HepG2 (cell line): ENCODE data around the gene CD9. TPM values are rescaled to one million over a fixed set of nuclear protein-coding genes. Genes with fewer than 3 reads are reported as not detected.

Experiments used
- FOSL2 ChIP-seq: sonication (generic); formaldehyde crosslinking; IDR thresholded peaks from 2 replicates; pipeline ENCODE4 v1.4.0; 2020; ENCODE audit warnings: missing genetic modification reagents
- GFI1 ChIP-seq: sonication (generic); formaldehyde crosslinking; IDR thresholded peaks from 2 replicates; pipeline ENCODE4 v1.5.0; 2020; ENCODE audit warnings: missing genetic modification reagents, mild to moderate bottlenecking, borderline replicate concordance
- GTF3A ChIP-seq: sonication (generic); formaldehyde crosslinking; conservative IDR thresholded peaks from 2 replicates; pipeline ENCODE4 v1.4.0; 2020; ENCODE audit warnings: mild to moderate bottlenecking, missing genetic modification reagents
- KDM5A ChIP-seq: fragments of 200-600 bp; sonication (generic); IDR thresholded peaks from 2 replicates; pipeline ENCODE4 v1.7.0; 2018; ENCODE audit warnings: antibody characterized with exemption, mild to moderate bottlenecking, low read length, borderline replicate concordance
- KLF11 ChIP-seq: IDR thresholded peaks from 2 replicates; pipeline ENCODE4 v1.6.1; 2016; ENCODE audit warnings: missing compliant biosample characterization
- NFIB ChIP-seq: sonication (generic); formaldehyde crosslinking; IDR thresholded peaks from 2 replicates; pipeline ENCODE4 v1.9.0; 2021; ENCODE audit warnings: missing genetic modification reagents, mild to moderate bottlenecking, borderline replicate concordance
- PHF21A ChIP-seq: sonication (generic); formaldehyde crosslinking; IDR thresholded peaks from 2 replicates; pipeline ENCODE4 v1.5.0; 2020; ENCODE audit warnings: mild to moderate bottlenecking, missing genetic modification reagents
- PLRG1 ChIP-seq: fragments of 450-650 bp; conservative IDR thresholded peaks from 2 replicates; pipeline ENCODE4 v1.6.1; 2016
- PTBP1 ChIP-seq: fragments of 200-400 bp; formaldehyde crosslinking; IDR thresholded peaks from 2 replicates; pipeline ENCODE4 v1.6.1; 2018; ENCODE audit warnings: low read length, low read depth; ENCODE audit not compliant: poor library complexity, severe bottlenecking
- RCOR2 ChIP-seq: IDR thresholded peaks from 2 replicates; pipeline ENCODE4 v1.6.1; 2016; ENCODE audit warnings: missing biosample characterization, missing genetic modification reagents
- REL ChIP-seq: sonication (generic); formaldehyde crosslinking; conservative IDR thresholded peaks from 2 replicates; pipeline ENCODE4 v1.8.0; 2022; ENCODE audit warnings: mild to moderate bottlenecking, missing genetic modification reagents, moderate library complexity
- SATB2 ChIP-seq: sonication (generic); formaldehyde crosslinking; IDR thresholded peaks from 2 replicates; pipeline ENCODE4 v1.5.0; 2020; ENCODE audit warnings: missing genetic modification reagents
- ZNF282 ChIP-seq: fragments of 450-650 bp; IDR thresholded peaks from 2 replicates; pipeline ENCODE4 v1.6.1; 2018; ENCODE audit not compliant: partially characterized antibody
- ZNF382 ChIP-seq: sonication (generic); formaldehyde crosslinking; IDR thresholded peaks from 2 replicates; pipeline ENCODE4 v1.5.0; 2020; ENCODE audit warnings: missing genetic modification reagents, mild to moderate bottlenecking, borderline replicate concordance
- ZNF460 ChIP-seq: sonication (generic); formaldehyde crosslinking; IDR thresholded peaks from 2 replicates; pipeline ENCODE4 v1.5.1; 2020; ENCODE audit warnings: missing genetic modification reagents, mild to moderate bottlenecking, borderline replicate concordance
- ZNF652 ChIP-seq: IDR thresholded peaks from 2 replicates; pipeline ENCODE4 v1.6.1; 2016; ENCODE audit warnings: low read depth, borderline replicate concordance
- polyA plus RNA-seq, 8 experiments: library from polyadenylated mRNA; depleted of rRNA in 3 of 8; stranded (reverse) in 7 of 8; unstranded in 1 of 8; fragments of >200 nt; fragmentation: Illumina TruSeq in 4 of 8; extraction: Trizol in 4 of 8; gene quantifications; 2 replicates each; pipeline versions ENCODE4 v1.2.1 to v1.2.3, GENCODE V29; 2011 to 2016; ENCODE audit warnings: low read depth in 4 of 8, missing spikeins in 1 of 8, mixed read lengths in 1 of 8; ENCODE audit not compliant: insufficient read depth in 1 of 8
- total RNA-seq, 5 experiments: library from RNA; depleted of rRNA; stranded (reverse); fragments of >200 nt; fragmentation: Illumina TruSeq; extraction: Trizol; gene quantifications; 2 replicates each; pipeline ENCODE4 v1.2.3, GENCODE V29; 2016; ENCODE audit warnings: low read depth in 1 of 5
- TF ChIP-seq, protein P1 (sequence below): sonication (generic); formaldehyde crosslinking; IDR thresholded peaks from 2 replicates; pipeline ENCODE4 v1.4.0; 2020; ENCODE audit warnings: missing genetic modification reagents
- TF ChIP-seq, protein P2 (sequence below): sonication (generic); formaldehyde crosslinking; IDR thresholded peaks from 2 replicates; pipeline ENCODE4 v1.5.0; 2020; ENCODE audit warnings: mild to moderate bottlenecking, missing genetic modification reagents
- TF ChIP-seq, protein P3 (sequence below): sonication (generic); formaldehyde crosslinking; IDR thresholded peaks from 2 replicates; pipeline ENCODE4 v1.8.1; 2023; ENCODE audit warnings: missing genetic modification reagents, inconsistent platforms, borderline replicate concordance
- TF ChIP-seq, protein P4 (sequence below): sonication (generic); formaldehyde crosslinking; IDR thresholded peaks from 2 replicates; pipeline ENCODE4 v1.4.0; 2020; ENCODE audit warnings: missing genetic modification reagents
- TF ChIP-seq, protein P5 (sequence below): sonication (generic); formaldehyde crosslinking; IDR thresholded peaks from 2 replicates; pipeline ENCODE4 v1.4.0; 2020; ENCODE audit warnings: missing genetic modification reagents
- TF ChIP-seq, protein P6 (sequence below): fragments of 450-650 bp; IDR thresholded peaks from 2 replicates; pipeline ENCODE4 v1.6.1; 2017

Gene CD9
- total and polyA plus RNA-seq, 2 of the 13 experiments (the other 11 are each of a cell fraction or from before 2014, with no cell fraction given) = 5.8 to 38.3 TPM

DNA sequence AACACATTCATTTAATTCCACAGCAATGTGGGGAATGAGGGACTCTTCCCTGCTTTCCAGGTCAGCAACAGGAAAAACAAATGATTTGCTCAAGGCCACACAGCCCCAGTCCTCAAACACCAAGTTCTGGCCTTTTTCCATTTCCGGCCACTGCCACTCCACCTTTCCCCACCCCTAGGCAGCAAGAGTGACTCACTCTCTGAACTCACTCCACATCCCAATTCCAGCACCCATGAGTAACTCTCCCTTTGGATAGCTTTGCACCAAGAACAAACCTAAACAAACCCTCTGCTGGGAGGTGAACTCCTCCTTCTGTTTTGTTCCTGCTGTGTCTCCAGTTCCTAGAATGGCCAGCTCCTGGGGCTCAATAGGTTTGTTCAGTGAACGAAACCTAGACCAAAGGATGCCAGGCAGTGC is 79.9 kb downstream of the CD9 start (continued):
- no peak for TF ChIP-seq ZNF282
- TF ChIP-seq PHF21A (CRISPR knock-in tag) = no peak
- TF ChIP-seq, protein P1, sequence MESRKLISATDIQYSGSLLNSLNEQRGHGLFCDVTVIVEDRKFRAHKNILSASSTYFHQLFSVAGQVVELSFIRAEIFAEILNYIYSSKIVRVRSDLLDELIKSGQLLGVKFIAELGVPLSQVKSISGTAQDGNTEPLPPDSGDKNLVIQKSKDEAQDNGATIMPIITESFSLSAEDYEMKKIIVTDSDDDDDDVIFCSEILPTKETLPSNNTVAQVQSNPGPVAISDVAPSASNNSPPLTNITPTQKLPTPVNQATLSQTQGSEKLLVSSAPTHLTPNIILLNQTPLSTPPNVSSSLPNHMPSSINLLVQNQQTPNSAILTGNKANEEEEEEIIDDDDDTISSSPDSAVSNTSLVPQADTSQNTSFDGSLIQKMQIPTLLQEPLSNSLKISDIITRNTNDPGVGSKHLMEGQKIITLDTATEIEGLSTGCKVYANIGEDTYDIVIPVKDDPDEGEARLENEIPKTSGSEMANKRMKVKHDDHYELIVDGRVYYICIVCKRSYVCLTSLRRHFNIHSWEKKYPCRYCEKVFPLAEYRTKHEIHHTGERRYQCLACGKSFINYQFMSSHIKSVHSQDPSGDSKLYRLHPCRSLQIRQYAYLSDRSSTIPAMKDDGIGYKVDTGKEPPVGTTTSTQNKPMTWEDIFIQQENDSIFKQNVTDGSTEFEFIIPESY (CRISPR knock-in tag) = no peak
- no peak for TF ChIP-seq REL (CRISPR knock-in tag)
- no peak for TF ChIP-seq GFI1 (CRISPR knock-in tag)
- TF ChIP-seq, protein P2, sequence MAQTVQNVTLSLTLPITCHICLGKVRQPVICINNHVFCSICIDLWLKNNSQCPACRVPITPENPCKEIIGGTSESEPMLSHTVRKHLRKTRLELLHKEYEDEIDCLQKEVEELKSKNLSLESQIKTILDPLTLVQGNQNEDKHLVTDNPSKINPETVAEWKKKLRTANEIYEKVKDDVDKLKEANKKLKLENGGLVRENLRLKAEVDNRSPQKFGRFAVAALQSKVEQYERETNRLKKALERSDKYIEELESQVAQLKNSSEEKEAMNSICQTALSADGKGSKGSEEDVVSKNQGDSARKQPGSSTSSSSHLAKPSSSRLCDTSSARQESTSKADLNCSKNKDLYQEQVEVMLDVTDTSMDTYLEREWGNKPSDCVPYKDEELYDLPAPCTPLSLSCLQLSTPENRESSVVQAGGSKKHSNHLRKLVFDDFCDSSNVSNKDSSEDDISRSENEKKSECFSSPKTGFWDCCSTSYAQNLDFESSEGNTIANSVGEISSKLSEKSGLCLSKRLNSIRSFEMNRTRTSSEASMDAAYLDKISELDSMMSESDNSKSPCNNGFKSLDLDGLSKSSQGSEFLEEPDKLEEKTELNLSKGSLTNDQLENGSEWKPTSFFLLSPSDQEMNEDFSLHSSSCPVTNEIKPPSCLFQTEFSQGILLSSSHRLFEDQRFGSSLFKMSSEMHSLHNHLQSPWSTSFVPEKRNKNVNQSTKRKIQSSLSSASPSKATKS (CRISPR knock-in tag) = no peak
- no peak for TF ChIP-seq PTBP1
- TF ChIP-seq, protein P3, sequence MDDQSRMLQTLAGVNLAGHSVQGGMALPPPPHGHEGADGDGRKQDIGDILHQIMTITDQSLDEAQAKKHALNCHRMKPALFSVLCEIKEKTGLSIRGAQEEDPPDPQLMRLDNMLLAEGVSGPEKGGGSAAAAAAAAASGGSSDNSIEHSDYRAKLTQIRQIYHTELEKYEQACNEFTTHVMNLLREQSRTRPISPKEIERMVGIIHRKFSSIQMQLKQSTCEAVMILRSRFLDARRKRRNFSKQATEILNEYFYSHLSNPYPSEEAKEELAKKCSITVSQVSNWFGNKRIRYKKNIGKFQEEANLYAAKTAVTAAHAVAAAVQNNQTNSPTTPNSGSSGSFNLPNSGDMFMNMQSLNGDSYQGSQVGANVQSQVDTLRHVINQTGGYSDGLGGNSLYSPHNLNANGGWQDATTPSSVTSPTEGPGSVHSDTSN = no peak
- peak; percentile 98 for TF ChIP-seq FOSL2 (CRISPR knock-in tag)
- TF ChIP-seq PLRG1 = no peak
- no peak for TF ChIP-seq ZNF460 (CRISPR knock-in tag)
- no peak for TF ChIP-seq ZNF652 (CRISPR knock-in tag)
- TF ChIP-seq RCOR2 (CRISPR knock-in tag) = no peak; the same call in 1 of the 2 replicates
- TF ChIP-seq KLF11 (CRISPR knock-in tag) = no peak
- TF ChIP-seq NFIB (CRISPR knock-in tag) = no peak
- no peak for TF ChIP-seq SATB2 (CRISPR knock-in tag)
- TF ChIP-seq, protein P4, sequence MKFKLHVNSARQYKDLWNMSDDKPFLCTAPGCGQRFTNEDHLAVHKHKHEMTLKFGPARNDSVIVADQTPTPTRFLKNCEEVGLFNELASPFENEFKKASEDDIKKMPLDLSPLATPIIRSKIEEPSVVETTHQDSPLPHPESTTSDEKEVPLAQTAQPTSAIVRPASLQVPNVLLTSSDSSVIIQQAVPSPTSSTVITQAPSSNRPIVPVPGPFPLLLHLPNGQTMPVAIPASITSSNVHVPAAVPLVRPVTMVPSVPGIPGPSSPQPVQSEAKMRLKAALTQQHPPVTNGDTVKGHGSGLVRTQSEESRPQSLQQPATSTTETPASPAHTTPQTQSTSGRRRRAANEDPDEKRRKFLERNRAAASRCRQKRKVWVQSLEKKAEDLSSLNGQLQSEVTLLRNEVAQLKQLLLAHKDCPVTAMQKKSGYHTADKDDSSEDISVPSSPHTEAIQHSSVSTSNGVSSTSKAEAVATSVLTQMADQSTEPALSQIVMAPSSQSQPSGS (CRISPR knock-in tag) = no peak
- TF ChIP-seq KDM5A = no peak
- TF ChIP-seq, protein P5, sequence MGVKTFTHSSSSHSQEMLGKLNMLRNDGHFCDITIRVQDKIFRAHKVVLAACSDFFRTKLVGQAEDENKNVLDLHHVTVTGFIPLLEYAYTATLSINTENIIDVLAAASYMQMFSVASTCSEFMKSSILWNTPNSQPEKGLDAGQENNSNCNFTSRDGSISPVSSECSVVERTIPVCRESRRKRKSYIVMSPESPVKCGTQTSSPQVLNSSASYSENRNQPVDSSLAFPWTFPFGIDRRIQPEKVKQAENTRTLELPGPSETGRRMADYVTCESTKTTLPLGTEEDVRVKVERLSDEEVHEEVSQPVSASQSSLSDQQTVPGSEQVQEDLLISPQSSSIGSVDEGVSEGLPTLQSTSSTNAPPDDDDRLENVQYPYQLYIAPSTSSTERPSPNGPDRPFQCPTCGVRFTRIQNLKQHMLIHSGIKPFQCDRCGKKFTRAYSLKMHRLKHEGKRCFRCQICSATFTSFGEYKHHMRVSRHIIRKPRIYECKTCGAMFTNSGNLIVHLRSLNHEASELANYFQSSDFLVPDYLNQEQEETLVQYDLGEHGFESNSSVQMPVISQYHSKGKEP (CRISPR knock-in tag) = no peak
- TF ChIP-seq ZNF382 = no peak
- no peak for TF ChIP-seq GTF3A (CRISPR knock-in tag)
- TF ChIP-seq, protein P6, sequence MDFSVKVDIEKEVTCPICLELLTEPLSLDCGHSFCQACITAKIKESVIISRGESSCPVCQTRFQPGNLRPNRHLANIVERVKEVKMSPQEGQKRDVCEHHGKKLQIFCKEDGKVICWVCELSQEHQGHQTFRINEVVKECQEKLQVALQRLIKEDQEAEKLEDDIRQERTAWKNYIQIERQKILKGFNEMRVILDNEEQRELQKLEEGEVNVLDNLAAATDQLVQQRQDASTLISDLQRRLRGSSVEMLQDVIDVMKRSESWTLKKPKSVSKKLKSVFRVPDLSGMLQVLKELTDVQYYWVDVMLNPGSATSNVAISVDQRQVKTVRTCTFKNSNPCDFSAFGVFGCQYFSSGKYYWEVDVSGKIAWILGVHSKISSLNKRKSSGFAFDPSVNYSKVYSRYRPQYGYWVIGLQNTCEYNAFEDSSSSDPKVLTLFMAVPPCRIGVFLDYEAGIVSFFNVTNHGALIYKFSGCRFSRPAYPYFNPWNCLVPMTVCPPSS = no peak
